ENCODE data around the gene PDE2A.

GRCh38 chr11:72643547-72643946 lies 30.7 kb downstream of the PDE2A start:
- no peak for TF ChIP-seq CTCF (IDR thresholded peaks at IDR 0.05; ENCODE audit: low read depth, low read length)
- TF ChIP-seq EZH2phosphoT487 (IDR thresholded peaks at IDR 0.05; ENCODE audit: low read depth): no peak
